GM19023 (cell line): Measurements from ENCODE around the gene ZNRF2.

Source experiments
- ATAC-seq: cut with Tn5 transposase; IDR thresholded peaks from one replicate; pipeline ENCODE4 v1.9.1; 2021; ENCODE audit warnings: mild to moderate bottlenecking, moderate library complexity; ENCODE audit not compliant: unreplicated experiment

The ZNRF2 gene

DNA sequence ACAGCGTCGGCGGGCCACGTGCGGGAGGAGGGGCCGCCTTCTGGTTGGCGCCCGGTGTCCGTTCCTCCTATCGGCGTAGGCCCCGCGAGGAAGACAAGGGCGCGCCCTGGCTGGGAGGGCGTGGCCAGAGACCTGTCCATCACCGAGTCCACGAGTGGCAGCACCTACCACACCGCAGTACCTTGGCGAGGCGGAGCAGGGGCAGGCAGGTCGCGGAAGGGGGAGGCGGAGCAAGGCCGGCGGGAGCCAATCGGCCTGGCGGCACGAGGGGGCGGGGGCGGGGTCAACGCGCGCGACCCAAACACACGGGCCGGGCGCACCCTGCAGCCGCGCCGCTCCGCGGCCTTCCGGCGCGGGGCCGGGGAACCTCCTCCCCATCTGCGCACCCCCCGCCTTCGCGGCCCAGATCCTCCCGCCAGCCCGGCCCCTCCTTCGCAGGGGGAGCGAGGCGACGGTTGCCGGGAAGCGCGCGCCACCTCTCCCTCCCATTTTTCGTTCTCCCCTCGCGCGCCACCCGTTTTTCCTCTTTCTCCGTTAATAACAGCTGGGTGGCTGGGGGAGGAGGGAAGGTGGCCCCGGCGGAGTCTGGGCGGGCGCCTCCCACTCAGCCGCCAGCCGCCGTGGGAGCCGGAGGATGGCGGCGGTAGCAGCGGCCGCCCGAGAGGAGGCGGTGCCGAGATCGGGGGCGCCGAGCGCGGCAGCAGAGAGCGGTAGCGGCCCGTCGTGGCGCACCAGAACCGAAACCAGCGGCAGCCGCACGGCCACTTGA is at the start of gene ZNRF2:
ZNRF2 (plus strand) TSS at position 300 of the 769 bp plus-strand sequence. CDS start 761 bp downstream, outside the sequence.
- peak; percentile 89 for ATAC-seq

DNA sequence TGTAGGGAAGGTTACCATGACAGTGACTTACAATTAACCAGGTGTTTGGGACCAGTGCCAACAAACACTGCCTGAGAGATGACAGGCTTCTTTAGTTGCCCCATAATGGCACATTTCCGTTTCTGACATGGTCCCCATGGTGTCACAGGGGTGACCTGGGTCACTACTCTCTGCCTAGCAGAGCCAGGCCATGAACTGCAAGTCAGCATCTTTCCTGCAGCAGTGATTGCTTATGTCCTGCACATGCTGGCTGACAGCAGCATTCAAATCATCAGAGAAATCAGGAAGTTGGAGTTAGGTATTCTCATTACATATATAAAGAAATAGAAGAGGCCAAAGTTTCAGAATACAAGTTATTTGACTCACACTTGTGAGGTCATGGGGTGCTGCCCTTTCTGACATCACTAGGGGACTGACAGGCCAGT is 47.1 kb upstream of the ZNRF2 start:
- ATAC-seq = no peak

DNA sequence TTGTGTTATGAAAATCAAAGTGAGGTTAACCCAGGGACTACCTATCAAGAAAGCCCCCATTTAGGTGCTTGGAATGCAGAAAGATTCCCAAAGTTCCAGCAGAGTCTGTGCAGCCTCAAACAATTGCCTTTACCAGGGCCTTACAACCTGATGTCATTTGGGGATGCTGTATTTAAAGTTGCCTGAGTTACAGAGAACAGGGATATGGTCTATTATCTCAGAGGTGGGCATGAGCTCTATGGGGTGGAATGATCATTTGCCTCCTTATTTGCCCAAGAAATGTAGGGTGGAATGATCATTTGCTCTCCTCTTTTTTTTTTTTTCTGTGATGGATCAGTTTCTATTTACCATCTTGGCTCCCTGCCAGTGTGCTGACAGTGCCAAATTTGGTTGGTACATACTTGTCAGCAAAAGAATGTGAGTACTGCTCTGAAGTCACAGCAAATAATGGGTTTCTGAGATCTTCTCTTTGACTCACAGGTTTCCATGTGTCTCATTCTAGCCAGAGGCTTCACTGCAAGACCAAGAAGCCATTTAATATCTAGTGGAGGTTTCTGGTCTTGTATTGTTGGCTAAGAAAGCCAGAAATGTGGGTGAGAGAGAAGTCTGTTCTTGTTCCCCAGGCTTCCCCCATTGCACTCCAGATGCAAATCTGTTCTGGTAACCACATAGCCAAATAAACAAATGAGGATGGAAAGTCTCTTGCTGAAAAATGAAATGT is 45.5 kb upstream of the ZNRF2 start:
- ATAC-seq = peak; percentile 72

DNA sequence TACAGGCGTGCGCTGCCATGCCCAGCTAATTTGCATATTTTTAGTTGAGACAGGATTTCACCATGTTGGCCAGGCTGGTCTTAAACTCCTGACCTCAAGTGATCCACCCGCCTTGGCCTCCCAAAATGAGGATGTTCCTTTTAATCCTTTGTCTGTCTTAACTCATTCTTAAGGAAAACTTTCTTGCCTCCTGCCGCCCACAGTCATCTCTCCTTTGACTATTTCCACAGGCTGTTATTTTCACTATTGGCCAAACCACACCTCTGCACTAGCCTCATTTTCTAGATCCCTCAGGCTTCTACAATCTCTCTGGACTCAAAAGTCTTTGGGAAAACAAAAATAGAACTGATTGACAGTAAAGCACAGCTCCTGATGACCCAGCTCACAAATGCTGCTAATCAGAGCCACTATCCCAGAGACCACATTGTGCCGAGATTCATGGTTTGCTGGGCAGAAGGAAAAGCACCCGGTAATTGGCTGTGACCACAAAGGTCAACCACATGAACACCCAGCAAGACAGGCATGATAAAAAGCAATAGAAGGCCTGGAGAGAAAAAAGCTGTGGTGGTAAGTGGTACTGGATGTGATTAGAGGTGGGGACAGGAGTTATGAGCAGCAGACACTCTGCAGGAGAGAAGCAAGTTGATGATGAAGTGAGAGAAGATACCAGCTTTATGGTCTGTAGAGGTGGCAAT is 44.1 kb upstream of the ZNRF2 start:
- no peak for ATAC-seq

DNA sequence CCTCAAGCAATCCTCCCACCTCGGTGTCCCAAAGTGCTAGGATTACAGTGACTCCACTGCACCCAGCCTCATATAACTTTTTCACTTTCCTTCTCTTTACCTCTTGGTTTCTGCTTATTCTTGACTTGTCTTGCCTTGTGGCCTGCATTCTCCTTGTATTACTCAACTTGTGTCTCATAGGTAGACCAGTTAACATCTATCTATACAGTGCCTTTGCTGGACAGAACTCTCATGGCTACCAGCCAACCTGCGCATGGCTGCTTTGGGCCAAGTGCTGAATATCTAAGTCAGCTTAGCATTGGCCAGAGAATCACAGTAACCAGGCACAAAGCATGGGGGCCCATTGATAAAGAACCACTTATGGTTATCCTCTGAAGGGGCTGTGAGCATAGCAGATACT is 42.6 kb upstream of the ZNRF2 start:
- no peak for ATAC-seq

DNA sequence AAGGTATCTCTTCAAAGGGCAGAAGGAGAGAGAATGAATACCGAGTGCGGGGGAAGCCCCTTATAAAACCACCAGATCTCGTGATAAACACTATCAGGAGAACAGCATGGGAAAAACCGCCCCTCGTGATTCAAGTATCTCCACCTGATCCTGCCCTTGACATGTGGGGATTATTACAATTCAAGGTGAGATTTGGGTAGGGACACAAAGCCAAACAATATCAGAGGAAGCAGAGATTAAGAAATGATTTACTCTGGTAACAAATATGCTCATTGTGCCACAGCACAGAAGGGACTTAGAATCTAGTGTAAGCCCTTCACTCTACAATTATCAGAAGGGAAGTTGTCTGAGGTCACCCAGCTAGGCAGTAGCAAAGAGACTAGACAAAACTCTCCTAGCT is 40.1 kb upstream of the ZNRF2 start:
- ATAC-seq = no peak

DNA sequence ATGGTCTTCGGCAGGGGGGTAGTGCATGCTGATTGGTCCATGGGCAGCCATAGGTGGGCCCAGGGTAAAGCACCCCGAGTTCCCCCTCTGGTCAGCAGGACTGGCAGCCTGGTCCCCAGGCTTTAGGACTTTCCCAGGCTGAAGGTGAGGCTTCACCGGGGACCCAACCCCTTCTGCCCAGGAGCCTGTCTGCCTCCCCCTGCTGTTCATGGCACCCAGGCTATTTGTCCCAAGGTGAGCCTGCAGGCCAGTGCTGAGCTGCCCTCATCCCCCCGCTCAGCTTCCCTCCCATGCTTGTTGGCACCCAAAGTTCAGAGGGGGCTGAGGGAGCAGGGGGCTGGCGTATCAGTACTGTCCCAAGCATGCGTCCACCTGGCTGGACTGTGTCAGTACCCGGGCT is 38.5 kb upstream of the ZNRF2 start:
- ATAC-seq = no peak

DNA sequence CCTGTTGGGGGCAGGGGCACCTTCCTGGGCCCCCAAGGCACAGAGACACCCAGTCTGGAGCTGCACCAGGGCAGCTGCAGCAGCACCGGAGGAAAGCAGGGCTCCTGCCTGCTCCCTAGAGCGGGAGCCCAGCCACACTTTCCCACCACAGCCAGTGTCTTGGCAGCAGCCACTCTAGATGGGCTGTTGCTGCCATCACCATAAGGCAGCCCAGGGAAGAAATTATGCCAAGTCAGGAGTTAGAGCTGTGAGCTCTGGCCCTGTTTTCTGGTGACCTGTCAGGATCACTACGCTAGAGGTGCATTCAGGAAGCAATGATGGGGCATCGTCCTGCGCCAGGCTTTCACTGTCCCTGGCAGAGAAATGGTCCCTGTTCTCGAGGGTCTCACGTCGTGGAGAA is 38.0 kb upstream of the ZNRF2 start:
- no peak for ATAC-seq

DNA sequence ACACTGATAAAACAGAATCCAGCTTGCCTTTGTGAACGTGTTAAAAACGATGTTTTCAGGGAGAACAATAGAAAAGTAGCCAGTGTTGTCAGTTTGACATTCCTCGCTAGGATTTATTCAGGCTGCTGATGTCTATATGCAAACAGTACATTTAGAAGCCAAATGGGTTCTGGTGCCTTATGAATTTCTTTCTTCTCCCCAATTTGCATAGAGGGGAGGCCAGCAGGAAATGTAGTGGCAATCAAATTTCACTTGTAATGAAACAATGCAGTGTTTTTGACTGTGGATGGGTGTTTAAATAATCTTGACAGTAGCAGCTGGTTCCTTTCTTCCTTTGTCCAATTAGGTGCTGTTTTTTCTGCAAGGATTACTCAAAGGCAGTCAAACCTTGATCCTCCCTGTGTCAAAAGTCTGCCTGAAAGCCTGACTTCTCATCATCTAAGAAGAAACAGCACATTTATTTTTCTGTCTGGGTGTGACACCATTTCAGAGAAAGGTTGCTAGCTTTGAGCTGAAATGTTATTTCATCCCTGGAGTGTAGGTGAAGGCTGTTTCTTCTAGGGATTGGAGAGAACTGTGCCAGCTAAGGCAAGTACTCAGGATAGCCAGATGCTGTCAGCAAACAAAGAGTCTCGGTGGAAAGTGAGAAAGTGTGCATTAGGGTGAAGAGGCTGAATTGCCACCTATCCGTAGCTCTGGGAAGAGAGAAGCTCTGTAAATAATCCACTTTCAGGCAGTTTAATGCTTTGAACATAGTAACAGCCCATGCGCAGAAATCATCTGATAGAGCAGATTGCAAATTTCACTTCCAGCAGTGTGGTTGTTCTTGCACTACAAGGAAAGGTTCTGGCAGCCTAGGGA is 36.6 kb upstream of the ZNRF2 start:
- no peak for ATAC-seq

DNA sequence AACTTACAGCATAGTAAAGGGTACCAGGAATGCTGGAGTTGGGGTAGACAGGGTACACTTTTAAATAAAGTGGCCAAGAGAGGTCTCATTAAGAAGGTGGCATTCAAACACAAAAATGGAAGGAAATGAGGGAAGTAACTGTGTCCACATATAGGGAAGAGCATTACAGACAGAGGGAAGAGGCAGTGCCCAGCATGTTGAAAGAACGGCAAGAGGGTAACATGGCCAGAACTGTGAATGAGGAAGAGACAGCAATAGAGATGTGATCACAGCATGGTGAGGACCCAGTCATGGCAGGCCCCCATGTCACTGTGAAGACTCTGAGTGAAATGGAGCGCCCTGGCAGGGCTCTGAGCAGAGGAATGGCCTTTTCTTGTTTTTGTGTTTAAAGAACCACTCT is 35.1 kb upstream of the ZNRF2 start:
- ATAC-seq = no peak

DNA sequence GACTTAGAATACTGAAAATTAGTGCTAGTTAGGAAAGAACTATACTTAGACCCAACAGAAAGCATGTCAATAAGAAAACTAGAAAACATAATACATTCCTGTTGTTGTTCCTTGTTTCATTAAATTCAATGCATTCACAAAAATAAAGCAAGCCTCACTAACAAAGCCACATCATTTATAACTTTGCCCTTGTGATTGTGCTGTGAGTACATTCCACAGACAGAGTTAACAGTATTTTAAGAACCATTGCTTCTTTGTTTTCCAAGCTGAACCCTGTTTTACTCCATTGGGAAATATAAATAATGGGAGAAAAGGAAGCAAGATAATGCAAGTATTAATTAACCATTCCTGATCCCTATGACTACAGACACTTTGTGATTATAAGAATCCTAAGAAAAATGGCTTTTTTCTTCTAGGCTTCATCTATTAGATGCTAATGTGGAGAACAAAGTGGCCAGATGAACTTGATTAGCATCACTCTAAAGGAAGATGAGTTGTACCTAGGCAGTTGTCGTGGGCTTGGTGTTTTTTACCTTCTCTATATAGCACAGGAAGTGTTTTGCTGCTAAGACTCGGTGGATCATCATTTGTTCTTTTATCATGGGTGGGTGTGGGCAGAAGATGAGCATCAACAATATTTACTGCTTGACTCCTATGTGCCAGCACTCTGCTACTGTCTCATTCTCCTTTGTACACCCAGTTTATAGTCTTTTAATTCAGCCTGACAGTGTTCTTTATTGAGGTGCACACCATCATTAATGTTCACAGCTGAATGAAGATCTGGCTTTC is 34.2 kb upstream of the ZNRF2 start:
- ATAC-seq = no peak

DNA sequence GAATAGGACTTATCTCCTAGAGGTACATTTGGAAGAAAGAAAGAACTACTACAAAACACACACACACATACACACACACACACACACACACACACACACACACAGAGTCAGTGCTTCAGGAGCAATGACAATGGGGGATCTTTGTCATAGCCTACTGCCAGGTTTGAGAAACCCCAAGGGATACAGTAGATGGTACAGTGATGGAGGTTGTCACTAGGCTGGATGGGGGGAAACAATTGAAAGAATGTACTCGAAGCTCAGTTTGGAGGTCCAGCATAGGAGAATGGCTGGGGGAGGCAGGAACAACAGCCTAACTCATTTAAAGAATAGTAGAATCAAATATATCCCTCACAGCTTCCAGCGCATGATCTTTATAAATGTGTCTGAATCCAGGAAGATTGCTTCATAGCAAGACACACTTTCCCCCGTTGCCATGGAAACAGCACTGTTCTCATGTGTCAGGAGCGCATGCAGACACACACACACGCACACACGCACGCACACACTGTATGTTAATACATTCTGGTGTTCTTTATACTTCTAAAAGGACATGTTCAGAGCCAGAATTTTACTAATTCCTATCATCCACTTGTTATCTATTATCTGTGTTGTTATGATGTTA is 32.6 kb upstream of the ZNRF2 start:
- ATAC-seq = no peak

DNA sequence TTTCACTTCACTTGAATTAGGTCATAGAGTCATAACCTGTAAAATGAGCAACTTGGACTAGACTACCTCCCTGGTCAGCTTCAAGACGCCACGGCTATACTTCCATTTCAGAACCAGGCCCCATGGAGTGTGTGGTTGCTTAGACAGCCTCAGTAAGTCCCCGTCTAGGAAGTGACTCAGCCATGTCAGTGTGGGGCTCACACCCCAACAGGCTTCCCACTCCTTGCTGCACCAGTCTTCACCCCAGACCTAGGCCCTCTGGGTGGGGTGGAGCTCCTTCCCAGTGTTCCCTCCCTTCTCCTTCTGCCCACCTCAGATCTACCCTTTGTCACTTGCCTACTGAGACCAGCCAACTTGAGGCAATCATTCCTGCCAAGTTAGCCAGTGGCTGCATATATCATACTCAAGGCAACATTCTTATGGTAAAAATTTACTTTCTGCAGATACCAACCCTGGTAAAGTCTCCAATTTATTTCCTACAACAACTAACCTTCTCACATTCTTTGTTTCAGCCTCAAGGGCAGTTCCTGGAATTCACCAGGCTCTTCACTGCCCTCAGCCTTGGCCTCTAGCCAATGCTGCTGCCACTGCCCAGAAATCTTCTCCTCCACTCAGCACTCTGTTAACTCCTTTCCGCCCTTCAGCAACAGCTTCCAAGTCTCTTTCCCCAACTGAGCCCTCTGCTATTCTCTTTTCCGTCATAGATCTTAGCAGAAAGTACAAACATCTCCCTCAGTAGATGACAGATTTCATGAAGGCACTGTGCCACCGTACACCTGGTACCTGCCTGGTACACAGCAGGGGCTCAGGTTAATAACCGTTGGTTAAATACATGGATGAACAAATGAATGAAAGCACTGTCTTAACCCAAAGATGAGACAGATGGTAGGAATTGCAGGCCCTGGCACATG is 31.3 kb upstream of the ZNRF2 start:
- no peak for ATAC-seq

DNA sequence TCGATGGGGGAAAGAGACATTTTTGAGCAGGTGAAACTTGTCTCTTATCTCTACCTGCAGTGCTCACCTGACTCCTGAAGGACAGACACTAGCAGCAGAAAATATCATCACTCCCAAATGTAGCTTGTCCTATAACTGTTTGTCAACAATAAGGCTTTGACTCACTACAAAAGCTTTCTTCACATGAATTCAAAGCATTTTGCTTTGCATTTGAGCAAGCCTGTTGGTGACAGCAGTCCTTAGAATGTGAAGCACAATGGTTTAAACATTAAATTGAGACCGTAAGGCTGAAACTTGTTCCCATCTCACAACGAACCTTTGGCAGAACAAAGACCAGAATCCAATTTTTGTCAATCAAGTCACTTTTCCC is 30.6 kb upstream of the ZNRF2 start:
- no peak for ATAC-seq

DNA sequence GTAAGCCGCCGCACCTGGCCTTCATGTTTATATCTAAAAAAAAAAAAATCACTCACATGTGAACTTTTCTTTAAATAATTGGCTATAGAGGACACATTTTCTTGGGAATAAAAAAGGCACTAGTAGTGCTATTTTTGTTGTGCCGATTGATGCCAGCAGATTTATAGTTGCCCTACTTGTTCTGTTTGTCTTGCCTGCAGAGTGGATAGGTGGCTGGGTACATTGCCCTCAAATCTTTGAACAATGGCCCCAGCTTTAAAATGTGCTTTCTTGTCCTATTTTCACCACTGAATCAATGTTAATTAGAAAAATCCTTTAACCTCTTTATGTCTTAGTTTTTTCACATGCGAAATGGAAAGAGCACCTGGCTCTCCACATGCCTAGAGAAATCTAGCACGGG is 30.1 kb upstream of the ZNRF2 start:
- no peak for ATAC-seq

DNA sequence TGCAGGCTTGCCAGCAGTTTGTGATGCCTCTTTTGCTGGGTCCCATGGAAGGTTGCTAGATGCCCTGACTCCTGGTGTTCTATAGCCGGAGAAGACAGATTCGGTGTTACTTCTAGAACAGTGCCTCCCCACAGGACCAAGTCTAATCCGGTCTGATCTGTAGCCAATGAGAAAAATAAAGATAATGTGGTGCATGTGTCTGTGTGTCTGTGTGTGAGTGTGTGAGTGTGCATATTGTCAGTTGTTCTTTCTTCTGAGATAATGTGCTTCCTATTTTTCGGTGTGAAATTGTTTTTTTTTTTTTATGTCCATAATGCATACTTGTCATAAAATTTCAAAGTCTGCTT is 29.7 kb upstream of the ZNRF2 start:
- no peak for ATAC-seq

DNA sequence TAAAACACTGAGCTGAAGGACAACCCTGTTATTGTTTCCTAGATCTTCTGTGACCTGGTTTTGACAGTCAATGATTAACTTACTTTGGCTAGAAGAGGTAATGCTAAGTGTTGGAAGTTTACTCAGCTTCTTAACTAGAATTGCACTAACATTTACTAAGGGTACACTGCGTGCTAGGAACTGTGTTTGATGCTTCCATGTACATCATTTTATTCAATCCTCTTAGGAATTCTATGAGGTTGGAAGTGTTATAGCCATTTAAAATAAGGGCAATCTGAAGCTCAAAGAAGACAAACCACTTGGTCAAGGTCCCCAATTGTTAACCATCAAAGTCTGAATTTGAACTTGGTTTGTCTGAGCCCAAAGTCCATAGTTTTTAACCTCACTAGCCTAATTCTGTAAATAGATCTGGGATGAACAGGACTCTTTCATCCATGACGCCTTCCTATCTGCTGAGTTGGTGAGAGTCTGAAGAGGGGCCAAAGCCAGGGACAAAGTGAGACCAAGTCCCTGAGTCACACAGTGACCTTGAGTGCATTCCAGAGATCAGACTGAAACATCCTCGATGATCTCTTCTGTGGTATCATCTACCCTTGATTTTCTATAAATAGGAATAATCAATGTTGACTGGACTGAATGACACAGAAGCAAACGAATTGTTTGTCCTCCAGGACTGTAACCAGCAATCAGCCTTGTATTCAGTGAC is 29.2 kb upstream of the ZNRF2 start:
- no peak for ATAC-seq

DNA sequence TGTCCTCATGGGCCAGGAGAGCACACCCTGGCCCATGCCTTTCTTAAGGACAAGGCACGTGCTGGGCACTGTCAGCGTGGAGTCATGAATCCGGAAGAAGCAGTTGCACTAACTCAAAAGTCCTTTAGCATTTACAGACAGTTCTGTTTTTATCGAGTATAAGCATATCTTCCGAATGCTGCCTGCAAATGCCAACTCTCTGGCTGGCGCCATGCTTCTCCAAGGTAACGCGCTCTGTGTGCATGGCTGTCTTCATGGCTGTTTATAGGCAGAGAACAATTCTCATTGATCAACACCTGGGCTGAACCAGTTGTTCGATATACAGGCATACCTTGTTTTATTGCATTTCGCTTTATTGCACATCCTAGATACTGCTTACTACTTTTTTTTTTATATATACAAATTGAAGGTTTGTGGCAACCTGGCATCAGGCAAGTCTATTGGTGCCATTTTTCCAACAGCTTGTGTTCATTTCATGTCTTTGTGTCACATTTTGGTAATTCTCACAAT is 28.0 kb upstream of the ZNRF2 start:
- no peak for ATAC-seq
